T-helper 1 cell treated with Interleukin-12 subunit alpha and Interleukin-12 subunit beta and Interleukin-4 antibody, amounts not matched to agents 30 μg/mL and 1 μg/mL, for 36 hours (primary cell): ENCODE results near the gene CTNNA3.

Experiments used
- H3K27ac Mint-ChIP-seq: one replicate; pipeline ENCODE4 v1.8.0; 2021; ENCODE audit warnings: mild to moderate bottlenecking, mixed read lengths
- H3K27me3 Mint-ChIP-seq: one replicate; pipeline ENCODE4 v1.8.0; 2021; ENCODE audit warnings: low read depth, mixed read lengths
- H3K36me3 Mint-ChIP-seq: one replicate; pipeline ENCODE4 v1.8.0; 2021; ENCODE audit warnings: low read depth, mixed read lengths
- H3K4me1 Mint-ChIP-seq: one replicate; pipeline ENCODE4 v1.8.0; 2021; ENCODE audit warnings: low read depth, mixed read lengths
- H3K4me3 Mint-ChIP-seq: one replicate; pipeline ENCODE4 v1.8.0; 2021; ENCODE audit warnings: mild to moderate bottlenecking, moderate library complexity, mixed read lengths
- H3K9me3 Mint-ChIP-seq: one replicate; pipeline ENCODE4 v1.8.0; 2021; ENCODE audit warnings: mixed read lengths

Gene CTNNA3

DNA sequence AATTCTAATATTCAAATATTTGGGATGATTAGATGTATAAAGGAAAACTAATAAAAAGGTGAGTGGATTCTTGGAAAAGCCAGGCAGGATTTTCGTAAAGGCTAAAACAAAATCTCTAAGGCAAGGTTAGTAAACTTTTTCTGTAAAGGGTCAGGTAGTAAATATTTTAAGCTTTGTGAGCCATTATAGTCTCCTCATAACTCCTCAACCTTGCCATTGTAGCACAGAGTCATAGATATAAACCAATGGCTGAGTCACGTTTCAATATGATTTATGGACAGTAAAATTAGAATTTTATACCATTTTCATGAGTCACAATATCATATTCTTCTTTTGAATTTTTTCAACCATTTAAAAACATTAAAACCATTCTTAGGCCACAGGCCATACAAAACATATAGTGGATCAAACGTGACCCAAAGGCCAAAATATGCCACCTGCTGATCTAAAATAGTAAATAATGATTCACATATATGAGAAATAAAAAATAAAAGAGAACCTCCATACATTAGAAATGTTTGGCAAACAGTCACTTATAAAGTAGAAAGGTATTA lies 1422.0 kb downstream of the CTNNA3 start:
- Mint-ChIP-seq H3K27me3 (no peaks in the 10 kb centered on the region), H3K4me1 (no peaks in the 10 kb centered on the region), H3K36me3 (no peaks in the 10 kb centered on the region), H3K4me3 (no peak overlapping the region), H3K27ac (no peak overlapping the region), H3K9me3 (no peaks in the 10 kb centered on the region)

DNA sequence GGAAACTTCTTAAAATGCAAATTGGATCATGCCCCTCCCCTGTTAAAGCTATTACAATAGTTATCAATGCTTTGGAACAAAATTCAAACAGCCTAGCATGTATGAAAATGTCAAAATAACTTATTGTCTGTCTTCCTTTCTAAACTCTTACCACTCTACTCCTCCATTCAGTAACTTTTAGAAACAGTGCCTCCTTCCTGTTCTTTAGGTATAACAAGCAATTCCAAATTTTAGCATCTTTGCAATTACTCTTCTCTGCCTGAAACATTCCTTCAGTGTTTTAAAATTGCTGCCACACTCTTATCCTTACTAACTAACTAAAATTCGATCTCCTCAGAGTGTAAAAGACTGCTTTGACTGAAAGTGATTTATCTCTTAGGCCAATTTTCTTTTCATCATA lies 1430.6 kb downstream of the CTNNA3 start:
- Mint-ChIP-seq H3K27ac (no peak overlapping the region), H3K9me3 (no peaks in the 10 kb centered on the region), H3K4me3 (no peak overlapping the region), H3K4me1 (no peaks in the 10 kb centered on the region), H3K36me3 (no peaks in the 10 kb centered on the region), H3K27me3 (no peaks in the 10 kb centered on the region)

DNA sequence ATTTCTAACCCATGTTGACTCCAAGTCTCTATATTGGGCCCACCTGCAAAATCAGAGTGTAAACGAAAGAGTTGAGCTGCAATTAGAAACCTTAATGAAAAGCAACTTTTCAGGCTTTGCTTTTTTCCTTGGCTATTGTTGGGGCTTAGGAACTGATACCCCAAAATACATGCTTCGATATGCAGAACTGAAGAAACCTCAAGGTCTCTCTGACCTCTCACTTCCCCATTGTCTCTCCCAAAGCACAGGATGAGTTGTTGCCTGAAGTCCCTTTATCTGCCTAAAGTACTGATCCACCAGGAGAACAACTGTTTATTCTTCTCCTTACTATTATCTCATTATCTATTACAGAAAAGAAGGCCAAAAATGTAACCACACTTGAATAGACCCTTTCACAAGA lies 1436.2 kb downstream of the CTNNA3 start:
- H3K9me3 Mint-ChIP-seq = peaks cover 7% of the 10 kb centered on the region
- H3K27me3 Mint-ChIP-seq = no peaks in the 10 kb centered on the region
- H3K36me3 Mint-ChIP-seq = no peaks in the 10 kb centered on the region
- no peaks in the 10 kb centered on the region for H3K4me1 Mint-ChIP-seq
- no peak overlapping the region for H3K27ac Mint-ChIP-seq
- no peak overlapping the region for H3K4me3 Mint-ChIP-seq

DNA sequence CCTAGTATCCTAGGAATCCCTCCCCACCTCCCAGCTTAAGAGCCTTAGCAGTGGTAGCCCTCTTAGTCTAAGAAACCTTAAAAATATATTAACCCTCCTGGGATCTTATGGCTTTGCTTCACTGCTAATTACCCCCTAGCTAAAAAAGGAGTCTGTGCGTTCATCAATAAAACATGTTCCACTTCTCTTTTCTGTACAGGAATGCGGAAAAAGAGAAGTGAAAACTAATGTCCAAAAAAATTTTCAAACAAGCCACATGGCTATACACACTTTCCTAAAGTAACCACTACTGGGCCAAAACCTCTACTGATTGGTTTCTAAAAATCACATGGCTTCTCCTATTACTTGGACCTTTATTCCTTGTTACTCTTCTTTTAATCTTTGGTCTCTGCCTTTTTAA lies 1437.3 kb downstream of the CTNNA3 start:
- H3K27ac Mint-ChIP-seq = no peak overlapping the region
- no peaks in the 10 kb centered on the region for H3K27me3 Mint-ChIP-seq
- H3K9me3 Mint-ChIP-seq = peaks cover 7% of the 10 kb centered on the region
- H3K36me3 Mint-ChIP-seq = no peaks in the 10 kb centered on the region
- no peak overlapping the region for H3K4me3 Mint-ChIP-seq
- H3K4me1 Mint-ChIP-seq = no peaks in the 10 kb centered on the region

DNA sequence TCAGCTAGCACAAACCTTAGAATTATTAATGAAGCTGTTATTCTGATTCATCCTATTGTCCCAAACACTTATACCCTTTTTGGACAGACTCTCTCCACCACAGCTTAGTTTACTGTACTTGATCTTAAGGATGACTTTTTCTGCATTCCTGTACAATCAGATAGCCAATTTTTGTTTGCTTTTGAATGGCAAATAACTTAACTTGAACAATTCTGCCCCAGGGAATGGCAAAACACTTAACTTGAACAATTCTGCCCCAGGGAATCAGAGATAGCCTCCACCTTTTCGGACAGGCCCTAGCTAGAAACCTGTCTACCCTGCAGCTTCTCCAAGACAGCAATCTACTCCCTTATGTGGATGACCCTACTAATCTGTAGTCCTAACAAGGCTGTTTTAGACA lies 1438.2 kb downstream of the CTNNA3 start:
- Mint-ChIP-seq H3K27me3 (no peaks in the 10 kb centered on the region), H3K36me3 (no peaks in the 10 kb centered on the region), H3K4me1 (no peaks in the 10 kb centered on the region), H3K9me3 (peaks cover 7% of the 10 kb centered on the region), H3K27ac (no peak overlapping the region), H3K4me3 (no peak overlapping the region)

DNA sequence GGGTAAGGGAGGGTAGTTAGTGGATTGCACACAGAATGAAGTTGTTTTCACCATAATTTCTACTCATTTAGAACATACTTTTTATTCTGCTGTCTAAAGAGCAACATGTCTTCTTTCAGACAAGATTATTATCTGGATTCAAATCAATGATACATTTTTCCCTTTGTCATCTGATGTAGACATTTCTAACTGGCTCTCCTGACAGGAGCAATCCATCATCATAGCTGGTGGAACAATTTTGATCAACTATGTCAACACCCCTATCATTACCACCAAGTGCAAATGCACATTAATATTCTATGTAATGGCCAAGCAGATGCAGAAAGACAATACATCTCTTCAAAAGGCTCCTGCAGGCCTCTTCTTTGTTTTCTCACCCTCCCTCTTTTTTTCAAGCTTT lies 1443.0 kb downstream of the CTNNA3 start:
- no peak overlapping the region for H3K27ac Mint-ChIP-seq
- H3K4me1 Mint-ChIP-seq = no peaks in the 10 kb centered on the region
- H3K9me3 Mint-ChIP-seq = peaks cover 7% of the 10 kb centered on the region

DNA sequence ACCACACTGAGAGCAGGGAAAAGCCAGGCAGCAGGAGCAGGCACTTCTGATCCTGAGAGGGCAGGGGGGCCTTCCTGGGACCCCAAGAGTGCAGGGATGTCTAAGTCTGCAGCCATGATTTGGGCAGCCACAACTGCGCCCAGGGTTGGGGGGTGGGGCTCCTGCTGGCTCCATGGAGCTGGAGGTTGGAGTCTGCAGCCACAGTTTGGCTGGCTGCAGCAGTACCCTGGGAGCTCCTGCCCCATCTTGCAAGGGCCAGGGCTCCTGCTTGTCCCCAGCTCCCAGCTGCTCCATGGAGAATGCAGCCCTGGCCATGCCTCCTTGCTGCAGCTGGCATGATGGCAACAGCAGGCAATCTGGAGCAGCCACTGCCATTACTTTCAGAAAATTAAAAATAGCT lies 1449.8 kb downstream of the CTNNA3 start:
- Mint-ChIP-seq H3K36me3 (no peaks in the 10 kb centered on the region), H3K27me3 (no peaks in the 10 kb centered on the region)

More for the DNA sequence above, 1443.0 kb downstream of the CTNNA3 start:
- H3K36me3 Mint-ChIP-seq = no peaks in the 10 kb centered on the region
- H3K4me3 Mint-ChIP-seq = no peak overlapping the region
- H3K27me3 Mint-ChIP-seq = no peaks in the 10 kb centered on the region

DNA sequence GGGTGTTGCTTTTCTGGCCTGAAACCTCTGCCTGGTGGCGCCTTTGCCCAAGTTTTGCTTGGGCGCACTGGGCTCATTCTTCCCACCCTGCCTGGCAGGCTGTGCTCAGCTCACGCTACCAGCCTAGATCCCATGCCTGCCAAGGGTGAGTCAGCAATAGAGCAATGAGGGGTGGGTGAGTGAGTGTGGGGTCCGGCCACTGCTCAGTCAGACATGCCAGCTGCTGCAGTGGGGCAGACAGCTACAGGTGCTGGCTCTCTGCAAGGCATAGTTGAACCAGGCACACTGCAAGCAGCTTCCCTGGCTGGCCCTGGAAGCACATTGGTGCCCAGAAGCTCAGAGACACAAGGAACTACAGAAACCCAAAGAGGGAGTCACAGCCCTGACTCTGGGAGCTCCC lies 1451.0 kb downstream of the CTNNA3 start:
- H3K27me3 Mint-ChIP-seq = no peaks in the 10 kb centered on the region
- no peak overlapping the region for H3K4me3 Mint-ChIP-seq
- H3K4me1 Mint-ChIP-seq = no peaks in the 10 kb centered on the region
- no peak overlapping the region for H3K27ac Mint-ChIP-seq
- no peaks in the 10 kb centered on the region for H3K9me3 Mint-ChIP-seq
- no peaks in the 10 kb centered on the region for H3K36me3 Mint-ChIP-seq

More for the DNA sequence above, 1449.8 kb downstream of the CTNNA3 start:
- Mint-ChIP-seq H3K4me3 (no peak overlapping the region), H3K27ac (no peak overlapping the region), H3K4me1 (no peaks in the 10 kb centered on the region), H3K9me3 (no peaks in the 10 kb centered on the region)

DNA sequence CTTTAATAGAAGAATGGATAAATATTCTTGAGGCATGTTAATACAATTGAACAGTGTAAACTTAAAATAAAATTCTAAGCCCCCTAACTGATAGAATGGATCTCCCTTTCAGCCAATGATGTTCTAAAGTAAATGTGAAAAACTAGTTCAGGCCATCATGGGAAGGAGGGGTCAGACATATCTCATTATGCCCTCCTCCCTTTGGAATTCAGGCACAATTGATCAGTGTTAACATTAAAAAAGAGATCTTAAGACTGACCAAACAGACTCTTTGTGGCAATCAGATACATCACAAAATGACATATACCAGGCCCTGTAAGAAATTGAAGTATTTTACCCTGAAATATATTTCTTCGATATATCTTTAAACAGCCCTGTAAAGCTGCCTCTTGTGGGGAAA lies 1453.1 kb downstream of the CTNNA3 start:
- no peak overlapping the region for H3K27ac Mint-ChIP-seq

DNA sequence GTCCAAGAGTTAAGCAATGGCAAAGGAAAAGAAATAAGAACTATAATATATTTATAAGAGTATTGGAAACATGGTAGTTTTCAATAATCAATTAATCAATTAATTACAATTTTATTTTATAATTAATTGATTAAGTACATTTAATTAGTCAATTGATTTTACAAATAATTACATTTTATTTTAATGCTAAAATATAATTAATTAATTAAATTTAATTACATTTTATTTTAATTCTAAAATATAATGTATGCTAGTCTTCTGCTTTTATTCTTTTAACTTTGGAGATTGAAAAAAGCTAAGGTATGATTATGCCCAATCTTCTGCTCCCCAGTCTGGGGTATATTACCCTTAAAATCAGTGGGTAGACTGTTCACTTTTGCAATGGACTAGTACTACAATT lies 1456.9 kb downstream of the CTNNA3 start:
- no peaks in the 10 kb centered on the region for H3K27me3 Mint-ChIP-seq
- no peaks in the 10 kb centered on the region for H3K4me1 Mint-ChIP-seq
- H3K27ac Mint-ChIP-seq = no peak overlapping the region
- H3K9me3 Mint-ChIP-seq = no peaks in the 10 kb centered on the region
- no peaks in the 10 kb centered on the region for H3K36me3 Mint-ChIP-seq
- H3K4me3 Mint-ChIP-seq = no peak overlapping the region

More for the DNA sequence above, 1453.1 kb downstream of the CTNNA3 start:
- Mint-ChIP-seq H3K27me3 (no peaks in the 10 kb centered on the region), H3K4me3 (no peak overlapping the region), H3K4me1 (no peaks in the 10 kb centered on the region), H3K9me3 (no peaks in the 10 kb centered on the region), H3K36me3 (no peaks in the 10 kb centered on the region)

DNA sequence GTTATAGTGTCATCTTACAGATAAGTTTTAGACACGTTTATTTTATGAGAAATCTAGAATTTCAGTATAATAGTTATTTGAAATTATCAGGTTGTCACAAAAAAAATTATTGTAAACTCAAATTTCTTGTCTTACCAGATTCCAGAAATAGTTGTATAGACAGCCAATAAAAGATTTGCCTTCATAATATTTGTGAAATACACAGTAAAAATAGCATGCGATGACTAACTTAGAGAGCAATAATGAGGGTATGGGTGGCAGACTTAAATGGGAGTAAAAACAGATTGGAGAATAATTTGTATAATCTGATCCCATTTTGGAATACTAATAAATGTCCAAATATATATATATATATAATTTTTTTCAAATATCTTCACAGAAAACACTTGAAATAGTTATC lies 1457.7 kb downstream of the CTNNA3 start:
- Mint-ChIP-seq H3K27ac (no peak overlapping the region), H3K4me1 (no peaks in the 10 kb centered on the region), H3K27me3 (no peaks in the 10 kb centered on the region), H3K36me3 (no peaks in the 10 kb centered on the region), H3K9me3 (no peaks in the 10 kb centered on the region), H3K4me3 (no peak overlapping the region)

DNA sequence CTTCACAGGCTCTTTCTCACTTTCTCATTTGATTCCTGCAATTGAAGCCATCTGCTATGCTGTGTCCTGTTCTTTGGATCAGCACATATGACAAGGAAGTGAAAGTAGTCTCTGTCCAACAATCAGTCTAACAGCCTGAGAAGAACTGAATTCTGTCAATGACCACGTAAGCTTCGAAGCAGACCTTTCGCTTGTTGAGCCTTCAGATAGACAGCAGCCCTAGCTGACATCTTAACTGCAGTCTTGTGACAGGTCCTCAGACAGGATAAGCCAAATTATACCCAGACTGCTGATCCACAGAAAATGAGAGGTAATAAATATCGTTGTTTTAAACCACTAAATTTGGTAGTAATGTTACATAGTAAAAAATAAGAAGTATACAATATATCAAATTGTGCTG lies 1461.1 kb downstream of the CTNNA3 start:
- Mint-ChIP-seq H3K36me3 (no peaks in the 10 kb centered on the region), H3K9me3 (peaks cover 7% of the 10 kb centered on the region), H3K4me3 (no peak overlapping the region), H3K27ac (no peak overlapping the region), H3K4me1 (no peaks in the 10 kb centered on the region), H3K27me3 (no peaks in the 10 kb centered on the region)

DNA sequence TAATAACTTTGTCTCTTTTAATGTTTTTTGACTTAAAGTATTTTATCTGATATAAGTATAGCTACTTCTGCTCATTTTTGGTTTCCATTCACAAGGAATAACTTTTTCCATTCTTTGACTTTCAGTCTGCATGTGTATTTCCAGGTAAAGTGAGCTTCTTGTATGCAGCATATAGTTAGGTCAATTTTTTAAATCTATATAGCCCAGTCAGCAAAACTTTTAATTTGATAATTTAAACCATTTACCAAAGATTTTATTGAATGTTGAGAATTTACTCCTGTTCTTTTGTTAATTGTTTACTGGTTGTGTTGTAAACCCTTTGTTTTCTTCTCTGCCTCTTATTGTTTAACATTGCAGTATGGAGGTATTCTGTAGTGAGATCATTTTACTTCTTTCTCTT lies 1467.1 kb downstream of the CTNNA3 start:
- Mint-ChIP-seq H3K4me1 (no peaks in the 10 kb centered on the region), H3K36me3 (no peaks in the 10 kb centered on the region), H3K27ac (no peak overlapping the region), H3K27me3 (no peaks in the 10 kb centered on the region), H3K4me3 (no peak overlapping the region), H3K9me3 (peaks cover 29% of the 10 kb centered on the region)

DNA sequence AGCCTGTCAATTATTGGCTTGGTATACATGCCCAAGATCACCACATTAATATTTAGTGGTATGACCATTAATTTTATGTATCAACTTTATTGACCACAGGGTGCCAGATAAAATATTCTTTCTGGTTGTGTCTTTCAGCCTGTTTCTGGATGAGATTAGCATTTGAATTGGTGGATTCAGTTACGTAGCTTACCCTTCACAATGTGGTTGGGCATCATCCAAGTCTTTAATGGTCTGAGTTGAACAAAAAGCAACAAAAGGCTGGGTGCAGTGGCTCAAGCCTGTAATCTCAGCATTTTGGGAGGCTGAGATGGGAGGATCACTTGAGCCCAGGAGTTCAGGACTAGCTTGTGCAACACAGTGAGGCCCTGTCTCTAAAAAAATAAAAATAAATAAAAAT lies 1472.3 kb downstream of the CTNNA3 start:
- no peak overlapping the region for H3K4me3 Mint-ChIP-seq
- H3K27me3 Mint-ChIP-seq = no peaks in the 10 kb centered on the region
- H3K9me3 Mint-ChIP-seq = peaks cover 16% of the 10 kb centered on the region

DNA sequence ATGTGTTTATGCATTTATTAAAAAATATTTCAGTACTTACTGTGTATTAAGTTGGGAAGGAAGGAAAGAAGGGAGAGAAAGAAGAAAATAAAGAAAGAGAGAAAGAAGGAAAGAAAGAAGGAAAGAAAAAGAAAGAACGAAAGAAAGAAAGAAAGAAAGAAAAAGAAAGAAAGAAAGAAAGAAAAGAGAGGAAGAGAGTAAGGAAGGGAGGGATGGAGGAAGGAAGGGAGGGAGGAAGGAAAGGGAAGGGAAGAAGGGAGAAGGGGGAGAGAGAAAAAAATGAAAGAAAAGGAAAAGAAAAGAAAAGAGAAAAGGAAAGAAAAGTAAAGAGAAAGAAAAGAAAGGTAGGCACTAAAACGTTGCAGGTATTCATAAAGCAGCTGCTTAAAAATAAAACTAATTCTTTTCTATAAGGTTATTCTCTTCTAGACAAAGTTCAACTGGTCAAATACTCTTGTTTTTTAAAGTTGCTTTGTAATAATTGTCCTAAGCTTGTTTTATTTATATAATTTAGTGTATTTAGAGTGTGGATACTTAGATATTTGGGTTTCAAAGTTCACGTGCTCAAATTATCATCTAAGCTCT lies 1473.4 kb downstream of the CTNNA3 start:
- H3K9me3 Mint-ChIP-seq = peaks cover 16% of the 10 kb centered on the region
- no peaks in the 10 kb centered on the region for H3K27me3 Mint-ChIP-seq
- H3K4me3 Mint-ChIP-seq = no peak overlapping the region
- no peaks in the 10 kb centered on the region for H3K36me3 Mint-ChIP-seq
- H3K27ac Mint-ChIP-seq = no peak overlapping the region
- H3K4me1 Mint-ChIP-seq = no peaks in the 10 kb centered on the region

More for the DNA sequence above, 1472.3 kb downstream of the CTNNA3 start:
- Mint-ChIP-seq H3K4me1 (no peaks in the 10 kb centered on the region), H3K36me3 (no peaks in the 10 kb centered on the region), H3K27ac (no peak overlapping the region)
